ENCODE results near the gene ATAD5. TPM values are rescaled to one million over a fixed set of nuclear protein-coding genes. Genes with fewer than 3 reads are reported as not detected.

ATAD5 gene
- total RNA-seq, 4 donors from 2014 or later = 0.10 to 0.39 (median 0.20) TPM

Other genes starting within 250 kb of the ATAD5 start
- gene CRLF3, start 7.3 kb upstream of the ATAD5 start, total RNA-seq = 1 to 10 TPM; 3.5 to 6.4 (median 5.0) TPM
- gene TEFM, start 74.3 kb downstream of the ATAD5 start, total RNA-seq = 10 to 100 TPM in 1 of 4 donors, 1 to 10 TPM in 3; 5.2 to 18.5 (median 8.3) TPM
- gene ADAP2, start 90.0 kb downstream of the ATAD5 start, total RNA-seq = 1 to 10 TPM; 1.2 to 4.7 (median 4.3) TPM
- gene RNF135, start 139.1 kb downstream of the ATAD5 start, total RNA-seq = 1 to 10 TPM; 4.4 to 9.3 (median 6.5) TPM

Measured in gastrocnemius medialis (tissue), 4 donors.